ENCODE data around the gene POP7. TPM values are rescaled to one million over a fixed set of nuclear protein-coding genes. Genes with fewer than 3 reads are reported as not detected.

Gene POP7
- total RNA-seq, 1 donor from 2014 or later: 40.6 TPM

GRCh38 chr7:100719523-100720278 lies 13.8 kb downstream of the POP7 start:
- Histone ChIP-seq H3K36me3 (ENCODE audit: insufficient read depth, low read length) (no peaks in the 10 kb centered on the region), H3K27ac (ENCODE audit: low read depth, low read length) (no peak overlapping the region), H3K9ac (ENCODE audit: low read length) (no peak overlapping the region), H3K9me3 (ENCODE audit: insufficient read depth, low read depth, low read length) (peaks cover 5% of the 10 kb centered on the region), H4K20me1 (ENCODE audit: insufficient read depth, low read length) (no peaks in the 10 kb centered on the region), H2AFZ (ENCODE audit: low read depth, low read length) (no peak overlapping the region), H3K4me1 (ENCODE audit: insufficient read depth, low read length) (peaks cover 2% of the 10 kb centered on the region), H3K27me3 (ENCODE audit: insufficient read depth, low read length) (peaks cover 36% of the 10 kb centered on the region), H3K4me3 (ENCODE audit: insufficient read depth, low read depth, low read length) (no peak overlapping the region), H3K4me2 (ENCODE audit: low read length) (peak overlapping the region; percentile 46), H3K79me2 (ENCODE audit: insufficient read depth, low read length) (no peaks in the 10 kb centered on the region)
- peaks cover 59% of the 10 kb centered on the region for H3K27me3 Mint-ChIP-seq (ENCODE audit: low read depth, unreplicated experiment)
- no peaks in the 10 kb centered on the region for H3K4me1 Mint-ChIP-seq (ENCODE audit: low read depth, unreplicated experiment)
- no peak for FAIRE-seq
- no peak for TF ChIP-seq EZH2 (IDR thresholded peaks at IDR 0.05; ENCODE audit: insufficient read depth, low read length)
- TF ChIP-seq, protein P1, sequence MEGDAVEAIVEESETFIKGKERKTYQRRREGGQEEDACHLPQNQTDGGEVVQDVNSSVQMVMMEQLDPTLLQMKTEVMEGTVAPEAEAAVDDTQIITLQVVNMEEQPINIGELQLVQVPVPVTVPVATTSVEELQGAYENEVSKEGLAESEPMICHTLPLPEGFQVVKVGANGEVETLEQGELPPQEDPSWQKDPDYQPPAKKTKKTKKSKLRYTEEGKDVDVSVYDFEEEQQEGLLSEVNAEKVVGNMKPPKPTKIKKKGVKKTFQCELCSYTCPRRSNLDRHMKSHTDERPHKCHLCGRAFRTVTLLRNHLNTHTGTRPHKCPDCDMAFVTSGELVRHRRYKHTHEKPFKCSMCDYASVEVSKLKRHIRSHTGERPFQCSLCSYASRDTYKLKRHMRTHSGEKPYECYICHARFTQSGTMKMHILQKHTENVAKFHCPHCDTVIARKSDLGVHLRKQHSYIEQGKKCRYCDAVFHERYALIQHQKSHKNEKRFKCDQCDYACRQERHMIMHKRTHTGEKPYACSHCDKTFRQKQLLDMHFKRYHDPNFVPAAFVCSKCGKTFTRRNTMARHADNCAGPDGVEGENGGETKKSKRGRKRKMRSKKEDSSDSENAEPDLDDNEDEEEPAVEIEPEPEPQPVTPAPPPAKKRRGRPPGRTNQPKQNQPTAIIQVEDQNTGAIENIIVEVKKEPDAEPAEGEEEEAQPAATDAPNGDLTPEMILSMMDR (IDR thresholded peaks at IDR 0.05; ENCODE audit: insufficient read depth, low read depth, low read length): no peak
- peak overlapping the region; percentile 11 for H3K4me3 Mint-ChIP-seq (ENCODE audit: unreplicated experiment)
- peaks cover 21% of the 10 kb centered on the region for H3K9me3 Mint-ChIP-seq (ENCODE audit: unreplicated experiment)
- peak; percentile 19 for DNase-seq (ENCODE audit: low read depth)
- H3K27ac Mint-ChIP-seq (ENCODE audit: unreplicated experiment): no peak overlapping the region
- peaks cover 5% of the 10 kb centered on the region for H3K36me3 Mint-ChIP-seq (ENCODE audit: low read depth, unreplicated experiment)

DNA sequence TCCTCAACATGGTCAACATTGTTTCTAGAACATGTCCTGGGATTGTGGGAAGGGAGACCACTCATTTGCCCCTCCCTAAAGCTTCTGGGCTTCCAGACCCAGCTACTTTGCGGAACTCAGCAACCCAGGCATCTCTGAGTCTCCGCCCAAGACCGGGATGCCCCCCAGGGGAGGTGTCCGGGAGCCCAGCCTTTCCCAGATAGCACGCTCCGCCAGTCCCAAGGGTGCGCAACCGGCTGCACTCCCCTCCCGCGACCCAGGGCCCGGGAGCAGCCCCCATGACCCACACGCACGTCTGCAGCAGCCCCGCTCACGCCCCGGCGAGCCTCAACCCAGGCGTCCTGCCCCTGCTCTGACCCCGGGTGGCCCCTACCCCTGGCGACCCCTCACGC lies 14.4 kb downstream of the POP7 start, which contains the start of gene EPO:
TSS of gene EPO (plus strand) at position 190 of the 392 bp plus-strand sequence. CDS start 513 bp downstream, outside the sequence.
- Histone ChIP-seq H3K27ac (ENCODE audit: low read depth, low read length) (no peak within 1 kb of the TSS), H3K9me3 (ENCODE audit: insufficient read depth, low read depth, low read length) (peaks cover 5% of the 10 kb centered on the region), H3K36me3 (ENCODE audit: insufficient read depth, low read length) (no peaks in the 10 kb centered on the region), H3K4me2 (ENCODE audit: low read length) (peak within 1 kb of the TSS; percentile 46), H4K20me1 (ENCODE audit: insufficient read depth, low read length) (no peaks in the 10 kb centered on the region), H3K9ac (ENCODE audit: low read length) (no peak within 1 kb of the TSS), H2AFZ (ENCODE audit: low read depth, low read length) (no peak within 1 kb of the TSS), H3K4me1 (ENCODE audit: insufficient read depth, low read length) (peaks cover 2% of the 10 kb centered on the region), H3K79me2 (ENCODE audit: insufficient read depth, low read length) (no peaks in the 10 kb centered on the region), H3K4me3 (ENCODE audit: insufficient read depth, low read depth, low read length) (no peak within 1 kb of the TSS), H3K27me3 (ENCODE audit: insufficient read depth, low read length) (peaks cover 36% of the 10 kb centered on the region)
- Mint-ChIP-seq H3K4me3 (ENCODE audit: unreplicated experiment) (peak within 1 kb of the TSS; percentile 27), H3K27ac (ENCODE audit: unreplicated experiment) (no peak within 1 kb of the TSS), H3K9me3 (ENCODE audit: unreplicated experiment) (peaks cover 20% of the 10 kb centered on the region), H3K4me1 (ENCODE audit: low read depth, unreplicated experiment) (no peaks in the 10 kb centered on the region), H3K27me3 (ENCODE audit: low read depth, unreplicated experiment) (peaks cover 55% of the 10 kb centered on the region), H3K36me3 (ENCODE audit: low read depth, unreplicated experiment) (peaks cover 5% of the 10 kb centered on the region)
- TF ChIP-seq EZH2 (IDR thresholded peaks at IDR 0.05; ENCODE audit: insufficient read depth, low read length): peak; percentile 69
- TF ChIP-seq, protein P1 (IDR thresholded peaks at IDR 0.05; ENCODE audit: insufficient read depth, low read depth, low read length): no peak
- FAIRE-seq (no peak), DNase-seq (ENCODE audit: low read depth) (no peak)
